ENCODE results near the gene MYMK.

Gene MYMK

DNA sequence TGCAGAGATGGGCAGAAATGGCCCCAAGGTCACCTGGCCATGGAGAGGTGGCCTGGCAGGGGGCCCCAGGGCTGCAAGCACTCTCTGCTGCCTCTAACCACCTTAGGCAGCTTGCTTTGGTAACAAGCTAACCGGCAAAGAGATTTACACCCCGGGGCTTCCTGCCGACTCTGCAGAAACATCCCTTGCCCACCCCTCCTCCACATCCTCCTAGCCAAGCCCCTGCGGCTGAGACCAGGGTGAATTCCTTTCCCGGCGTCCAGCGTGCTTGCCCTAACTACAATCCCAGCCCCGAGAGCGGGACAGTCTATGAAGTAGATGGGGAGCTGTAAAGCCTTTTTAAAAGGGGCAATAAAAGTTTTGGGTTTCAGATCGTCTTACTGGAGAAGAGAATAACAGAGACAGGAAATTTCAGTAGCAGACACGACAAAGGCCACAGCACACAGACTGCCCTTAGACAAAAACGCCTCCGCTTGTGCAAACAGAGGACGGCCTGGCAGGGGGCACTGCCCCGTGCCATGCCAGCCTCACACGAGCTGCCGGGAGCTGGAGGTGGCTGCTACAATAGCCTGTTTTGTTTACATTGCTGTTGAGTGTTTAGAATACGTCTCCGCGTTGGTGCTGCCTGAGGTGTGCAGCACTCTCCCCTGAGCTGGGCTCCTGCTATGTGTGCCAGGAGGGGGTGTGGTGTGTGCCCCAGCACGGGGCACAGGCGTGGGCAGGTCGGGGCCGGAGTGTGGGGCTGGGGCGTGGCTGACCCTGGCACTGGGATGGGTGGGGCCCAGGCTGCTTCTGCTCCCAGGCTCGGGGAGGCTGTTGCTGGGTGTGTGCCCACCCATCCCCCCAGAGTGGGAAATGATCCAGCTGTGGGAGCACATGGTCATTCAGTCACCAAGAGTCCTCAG is 15.3 kb downstream of the MYMK start:
- H3K4me3 ChIP-seq (ENCODE audit: low read depth, low read length), result no peak overlapping the region
- TF ChIP-seq, protein P1, sequence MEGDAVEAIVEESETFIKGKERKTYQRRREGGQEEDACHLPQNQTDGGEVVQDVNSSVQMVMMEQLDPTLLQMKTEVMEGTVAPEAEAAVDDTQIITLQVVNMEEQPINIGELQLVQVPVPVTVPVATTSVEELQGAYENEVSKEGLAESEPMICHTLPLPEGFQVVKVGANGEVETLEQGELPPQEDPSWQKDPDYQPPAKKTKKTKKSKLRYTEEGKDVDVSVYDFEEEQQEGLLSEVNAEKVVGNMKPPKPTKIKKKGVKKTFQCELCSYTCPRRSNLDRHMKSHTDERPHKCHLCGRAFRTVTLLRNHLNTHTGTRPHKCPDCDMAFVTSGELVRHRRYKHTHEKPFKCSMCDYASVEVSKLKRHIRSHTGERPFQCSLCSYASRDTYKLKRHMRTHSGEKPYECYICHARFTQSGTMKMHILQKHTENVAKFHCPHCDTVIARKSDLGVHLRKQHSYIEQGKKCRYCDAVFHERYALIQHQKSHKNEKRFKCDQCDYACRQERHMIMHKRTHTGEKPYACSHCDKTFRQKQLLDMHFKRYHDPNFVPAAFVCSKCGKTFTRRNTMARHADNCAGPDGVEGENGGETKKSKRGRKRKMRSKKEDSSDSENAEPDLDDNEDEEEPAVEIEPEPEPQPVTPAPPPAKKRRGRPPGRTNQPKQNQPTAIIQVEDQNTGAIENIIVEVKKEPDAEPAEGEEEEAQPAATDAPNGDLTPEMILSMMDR (IDR thresholded peaks at IDR 0.05; ENCODE audit: insufficient read depth, low read depth, low read length, missing control alignments), result no peak
- DNase-seq (ENCODE audit: low read depth), result no peak

DNA sequence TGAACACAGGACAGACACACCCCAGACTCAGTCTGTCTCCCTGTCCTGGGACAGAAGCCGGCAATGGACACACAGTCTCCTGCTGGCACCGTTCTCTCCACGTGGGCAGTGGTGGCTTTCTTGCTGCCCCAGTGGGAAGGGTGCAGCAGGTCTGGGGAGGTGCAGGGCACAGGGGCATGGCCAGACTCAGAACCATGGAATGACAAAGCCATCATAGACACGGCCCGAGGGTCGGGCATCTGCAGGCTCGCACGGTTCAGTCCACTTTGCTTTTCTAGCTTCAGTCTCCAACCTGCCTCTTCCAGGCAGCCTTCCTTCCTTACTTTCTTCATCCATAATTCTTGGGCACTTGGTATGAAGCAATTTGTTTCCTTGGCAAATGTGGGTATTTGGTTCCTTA is 16.7 kb downstream of the MYMK start:
- no peak for DNase-seq (ENCODE audit: low read depth)
- no peak overlapping the region for H3K4me3 ChIP-seq (ENCODE audit: low read depth, low read length)
- TF ChIP-seq, protein P1 (IDR thresholded peaks at IDR 0.05; ENCODE audit: insufficient read depth, low read depth, low read length, missing control alignments), result no peak

DNA sequence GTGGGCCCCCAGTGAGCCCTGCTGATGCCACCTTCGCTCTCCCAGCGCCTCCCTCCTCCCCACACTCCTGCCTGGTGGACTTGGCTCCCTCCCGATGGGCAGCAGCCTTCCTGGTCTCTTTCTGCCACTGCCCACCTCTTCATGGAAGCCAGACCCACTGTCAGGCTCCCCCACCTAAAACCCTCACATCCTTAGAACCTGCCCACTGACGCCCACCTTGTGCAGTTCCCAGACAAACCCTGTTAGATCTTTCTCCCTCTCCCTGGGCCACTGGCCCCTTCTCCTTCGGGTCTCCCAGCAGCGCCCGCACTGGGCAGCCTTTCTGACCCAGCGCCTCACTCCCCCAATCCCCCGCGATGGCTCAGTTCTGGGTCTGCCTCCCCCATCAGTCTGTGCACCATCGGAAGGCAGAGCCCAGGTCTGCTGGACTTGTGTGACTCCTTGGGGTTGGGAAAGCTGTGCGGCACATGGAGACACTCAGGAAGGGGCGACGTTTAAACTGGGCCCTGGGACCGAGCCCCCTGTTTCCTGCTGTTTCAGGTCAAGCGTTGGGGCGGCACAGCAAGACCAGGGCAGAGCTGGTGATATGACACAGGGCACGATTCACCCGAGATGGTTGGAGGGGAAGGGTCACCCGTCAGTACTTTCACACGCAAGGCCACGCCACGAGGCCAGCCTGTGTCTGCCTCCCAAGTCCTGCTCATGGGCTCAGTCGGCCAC is 17.4 kb downstream of the MYMK start:
- no peak overlapping the region for H3K4me3 ChIP-seq (ENCODE audit: low read depth, low read length)
- no peak for DNase-seq (ENCODE audit: low read depth)
- TF ChIP-seq, protein P1 (IDR thresholded peaks at IDR 0.05; ENCODE audit: insufficient read depth, low read depth, low read length, missing control alignments), result no peak

DNA sequence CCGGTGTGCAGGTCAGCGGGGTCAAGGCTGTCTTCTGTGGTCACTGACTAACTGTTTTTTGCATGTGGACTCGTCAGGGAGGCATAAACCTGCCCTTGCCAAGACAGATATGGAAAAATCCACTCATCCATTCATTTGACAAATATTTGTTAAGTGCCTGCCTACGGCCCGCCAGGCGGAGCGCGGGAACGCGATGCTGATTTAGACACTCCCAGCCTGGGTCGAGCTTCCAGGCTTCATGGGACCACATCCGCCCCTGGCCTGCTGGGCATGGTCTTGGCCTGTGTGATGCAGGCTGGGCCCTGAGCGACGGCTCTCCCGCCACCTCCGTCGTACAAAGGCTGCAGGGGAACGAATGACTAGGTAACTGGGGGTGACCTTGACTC is 18.1 kb downstream of the MYMK start:
- TF ChIP-seq, protein P1 (IDR thresholded peaks at IDR 0.05; ENCODE audit: insufficient read depth, low read depth, low read length, missing control alignments), result no peak
- H3K4me3 ChIP-seq (ENCODE audit: low read depth, low read length), result no peak overlapping the region
- DNase-seq (ENCODE audit: low read depth), result no peak

DNA sequence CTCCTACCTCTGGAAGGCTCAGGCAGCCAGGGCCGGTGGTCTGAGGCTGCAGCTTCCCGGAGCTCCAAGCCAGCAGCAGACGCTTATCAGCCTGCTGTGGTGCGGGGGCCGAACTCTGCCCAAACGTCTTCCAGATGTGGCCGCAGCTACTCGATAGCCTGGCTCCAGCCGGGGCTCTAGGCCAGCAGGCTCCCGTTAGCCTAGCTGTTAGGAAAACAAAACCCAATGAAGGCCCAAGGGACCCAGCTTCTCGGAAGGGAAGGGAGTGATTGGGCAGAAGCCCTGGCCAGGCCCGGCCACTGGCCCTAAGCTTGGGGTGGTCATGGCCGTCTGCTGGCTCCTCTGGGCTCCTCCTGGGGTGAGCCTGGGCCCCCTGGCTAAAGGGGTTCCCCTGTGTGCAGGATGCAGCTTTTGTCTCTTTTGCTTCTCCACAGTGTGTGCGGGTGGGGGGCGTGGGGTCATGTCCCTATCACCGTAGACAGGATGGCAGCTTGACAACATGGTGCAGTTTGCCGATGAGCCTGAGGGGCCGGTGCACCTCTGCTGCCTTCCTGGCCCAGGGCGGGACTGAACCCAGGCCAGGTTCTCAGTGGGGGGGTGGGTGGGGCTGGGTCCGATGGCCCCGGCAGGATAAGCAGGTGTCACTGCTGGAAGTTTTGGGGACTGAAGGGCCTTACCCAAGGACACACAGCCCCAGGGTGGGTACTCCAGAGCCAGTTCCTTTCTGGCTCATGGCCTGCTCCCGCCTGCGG is 18.7 kb downstream of the MYMK start:
- TF ChIP-seq, protein P1 (IDR thresholded peaks at IDR 0.05; ENCODE audit: insufficient read depth, low read depth, low read length, missing control alignments), result no peak
- no peak for DNase-seq (ENCODE audit: low read depth)
- H3K4me3 ChIP-seq (ENCODE audit: low read depth, low read length), result no peak overlapping the region

DNA sequence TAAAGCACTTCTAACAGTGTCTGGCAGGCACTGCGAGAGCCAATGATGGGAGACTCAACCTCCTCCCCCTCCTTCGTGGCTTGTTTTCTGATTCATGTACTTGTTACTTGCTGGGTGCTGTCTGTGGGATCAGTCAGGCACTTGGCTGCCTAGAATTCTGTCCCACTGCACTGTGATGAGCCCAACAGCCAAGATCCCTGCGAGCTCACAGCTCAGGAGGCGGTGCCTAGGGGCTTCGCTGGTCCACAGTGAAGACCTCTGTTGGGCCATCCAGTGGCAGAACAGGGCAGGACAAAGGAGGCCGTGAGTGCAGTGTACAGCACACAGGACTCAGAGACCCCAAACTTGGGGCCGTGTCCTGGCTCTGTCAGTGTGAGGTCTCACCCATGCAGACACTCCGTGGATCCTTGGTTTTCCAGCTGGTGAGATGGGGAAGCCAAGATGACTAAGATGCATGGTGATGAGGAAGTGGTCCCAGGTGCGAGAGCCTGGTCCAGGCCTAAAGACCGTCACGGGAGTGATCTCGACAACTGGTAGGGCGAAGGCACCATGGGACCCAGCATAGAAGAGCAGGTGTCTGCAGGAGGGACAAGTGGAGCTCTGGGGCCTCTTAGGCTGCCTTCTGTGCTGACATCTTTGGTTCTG is 19.5 kb downstream of the MYMK start:
- DNase-seq (ENCODE audit: low read depth), result no peak
- no peak overlapping the region for H3K4me3 ChIP-seq (ENCODE audit: low read depth, low read length)
- TF ChIP-seq, protein P1 (IDR thresholded peaks at IDR 0.05; ENCODE audit: insufficient read depth, low read depth, low read length, missing control alignments), result no peak
